Measurements from ENCODE around the gene PLAC8L1. TPM values are rescaled to one million over a fixed set of nuclear protein-coding genes. Genes with fewer than 3 reads are reported as not detected.
A peak's percentile ranks its signal among the peaks of the same experiment; 100 is the strongest.

The PLAC8L1 gene
- total RNA-seq, 1 donor from 2014 or later = not detected

DNA sequence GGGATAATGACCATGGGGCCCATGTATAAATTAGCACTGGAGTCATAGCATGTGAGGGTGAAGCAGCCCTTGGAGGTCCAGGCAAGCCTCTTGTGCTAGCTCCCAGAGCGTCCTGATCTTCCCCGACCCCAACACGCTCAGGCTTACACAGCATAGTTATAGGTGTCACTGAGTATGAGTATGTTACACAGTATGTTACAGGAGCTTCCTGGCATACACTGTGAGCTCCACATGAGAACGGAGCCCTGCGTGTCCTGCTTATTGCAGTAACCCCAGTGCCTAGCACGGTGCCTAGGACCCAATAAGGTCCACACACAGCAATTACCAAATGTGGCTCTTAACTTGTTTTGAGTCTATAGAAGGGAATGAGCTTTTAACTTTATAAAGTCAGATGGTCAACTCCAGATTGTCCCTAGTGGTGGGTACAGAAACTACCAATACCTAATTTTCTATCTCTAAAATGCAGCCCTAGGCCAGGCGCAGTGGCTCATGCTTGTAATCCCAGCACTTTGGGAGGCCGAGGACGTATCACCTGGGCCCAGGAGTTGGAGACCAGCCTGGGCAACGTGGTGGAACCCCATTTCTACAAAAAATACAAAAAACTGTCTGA, 64.1 kb downstream of the PLAC8L1 start:
- Histone ChIP-seq H3K9me3 (no peaks in the 10 kb centered on the region), H3K27me3 (no peaks in the 10 kb centered on the region), H3K27ac (no peak overlapping the region), H3K4me1 (peaks cover 15% of the 10 kb centered on the region), H3K36me3 (no peaks in the 10 kb centered on the region), H3K4me3 (no peak overlapping the region)
- no peak for DNase-seq (ENCODE audit: extremely low spot score in 2 of 2)
- intact Hi-C loops (cut with DNase I) = no loop called here
- TF ChIP-seq, protein P1, sequence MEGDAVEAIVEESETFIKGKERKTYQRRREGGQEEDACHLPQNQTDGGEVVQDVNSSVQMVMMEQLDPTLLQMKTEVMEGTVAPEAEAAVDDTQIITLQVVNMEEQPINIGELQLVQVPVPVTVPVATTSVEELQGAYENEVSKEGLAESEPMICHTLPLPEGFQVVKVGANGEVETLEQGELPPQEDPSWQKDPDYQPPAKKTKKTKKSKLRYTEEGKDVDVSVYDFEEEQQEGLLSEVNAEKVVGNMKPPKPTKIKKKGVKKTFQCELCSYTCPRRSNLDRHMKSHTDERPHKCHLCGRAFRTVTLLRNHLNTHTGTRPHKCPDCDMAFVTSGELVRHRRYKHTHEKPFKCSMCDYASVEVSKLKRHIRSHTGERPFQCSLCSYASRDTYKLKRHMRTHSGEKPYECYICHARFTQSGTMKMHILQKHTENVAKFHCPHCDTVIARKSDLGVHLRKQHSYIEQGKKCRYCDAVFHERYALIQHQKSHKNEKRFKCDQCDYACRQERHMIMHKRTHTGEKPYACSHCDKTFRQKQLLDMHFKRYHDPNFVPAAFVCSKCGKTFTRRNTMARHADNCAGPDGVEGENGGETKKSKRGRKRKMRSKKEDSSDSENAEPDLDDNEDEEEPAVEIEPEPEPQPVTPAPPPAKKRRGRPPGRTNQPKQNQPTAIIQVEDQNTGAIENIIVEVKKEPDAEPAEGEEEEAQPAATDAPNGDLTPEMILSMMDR (IDR thresholded peaks at IDR 0.05) = peak in 1 of 3 experiments; percentile 20
- TF ChIP-seq POLR2A (IDR thresholded peaks at IDR 0.05) = no peak

DNA sequence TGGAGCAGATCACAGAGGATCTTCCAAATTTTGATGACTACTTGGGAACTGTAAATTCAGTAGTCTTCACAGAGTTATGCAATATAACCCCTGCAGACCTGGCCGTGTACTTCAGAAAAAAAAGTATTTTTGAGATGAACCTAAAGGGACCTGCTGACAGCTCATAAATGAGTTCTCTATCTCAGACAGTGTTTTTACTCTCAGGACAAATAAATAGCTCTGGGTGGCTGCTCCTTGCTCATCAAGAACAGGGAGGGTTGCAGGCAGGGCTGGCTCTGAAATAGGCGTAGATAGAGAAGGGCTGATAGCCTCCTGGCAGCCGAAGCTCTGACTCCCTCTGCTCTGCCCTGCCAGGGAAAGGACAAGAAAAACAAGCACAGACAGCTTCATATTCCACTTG, 64.8 kb downstream of the PLAC8L1 start:
- peaks cover 15% of the 10 kb centered on the region for H3K4me1 ChIP-seq
- no peak overlapping the region for H3K4me3 ChIP-seq
- H3K36me3 ChIP-seq = no peaks in the 10 kb centered on the region
- DNase-seq (ENCODE audit: extremely low spot score in 2 of 2) = no peak
- no peak overlapping the region for H3K27ac ChIP-seq
- TF ChIP-seq, protein P1 (IDR thresholded peaks at IDR 0.05) = no peak
- no peak for TF ChIP-seq POLR2AphosphoS5 (IDR thresholded peaks at IDR 0.05; ENCODE audit: insufficient read depth in 1 of 2, low read depth in 1 of 2)
- TF ChIP-seq POLR2A (IDR thresholded peaks at IDR 0.05) = no peak
- intact Hi-C loops (cut with DNase I) = no loop called here
- no peaks in the 10 kb centered on the region for H3K9me3 ChIP-seq
- no peaks in the 10 kb centered on the region for H3K27me3 ChIP-seq

DNA sequence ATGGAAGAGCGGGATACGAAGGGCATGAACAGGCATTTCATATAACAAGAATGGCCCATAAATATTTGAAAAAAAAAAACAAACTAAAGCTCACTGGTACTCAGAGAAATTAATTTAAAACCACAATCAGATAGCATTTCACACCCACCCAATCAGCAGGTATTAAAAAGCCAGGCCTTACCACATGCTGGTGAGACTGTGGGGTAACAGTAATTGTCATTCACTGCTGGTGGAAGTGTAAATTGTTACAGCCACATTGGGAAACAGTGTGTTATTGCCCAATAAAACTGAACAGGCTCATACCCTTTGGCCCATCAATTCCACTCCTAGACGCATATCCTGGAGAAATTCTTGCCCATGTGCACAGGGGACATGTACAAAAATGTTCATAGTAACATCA, 66.0 kb downstream of the PLAC8L1 start:
- Histone ChIP-seq H3K27ac (no peak overlapping the region), H3K9me3 (no peaks in the 10 kb centered on the region), H3K4me1 (peaks cover 15% of the 10 kb centered on the region), H3K27me3 (no peaks in the 10 kb centered on the region), H3K36me3 (no peaks in the 10 kb centered on the region), H3K4me3 (no peak overlapping the region)
- intact Hi-C loops (cut with DNase I) = no loop called here
- TF ChIP-seq, protein P1 (IDR thresholded peaks at IDR 0.05) = no peak
- TF ChIP-seq POLR2A (IDR thresholded peaks at IDR 0.05) = no peak
- TF ChIP-seq POLR2AphosphoS5 (IDR thresholded peaks at IDR 0.05; ENCODE audit: insufficient read depth in 1 of 2, low read depth in 1 of 2) = no peak
- DNase-seq (ENCODE audit: extremely low spot score in 2 of 2) = no peak

DNA sequence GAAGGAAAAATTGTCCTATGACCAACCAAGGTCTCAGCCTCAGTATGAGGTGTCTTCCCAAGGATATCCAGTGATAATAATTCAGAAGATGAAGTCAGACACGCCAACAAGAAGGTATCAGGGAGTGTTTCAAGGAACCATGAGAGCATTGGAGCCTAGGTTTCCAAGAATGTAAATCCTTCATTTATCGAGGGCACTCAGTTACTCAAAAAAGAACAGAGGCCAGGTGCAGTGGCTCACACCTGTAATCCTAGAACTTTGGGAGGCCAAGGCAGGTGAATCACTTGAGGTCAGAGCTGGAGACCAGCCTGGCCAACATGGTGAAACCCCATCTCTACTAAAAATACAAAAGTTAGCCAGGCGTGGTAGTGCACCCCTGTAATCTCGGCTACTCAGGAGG, 70.8 kb downstream of the PLAC8L1 start:
- no peak for DNase-seq (ENCODE audit: extremely low spot score in 2 of 2)
- Histone ChIP-seq H3K4me3 (no peak overlapping the region), H3K4me1 (no peaks in the 10 kb centered on the region), H3K27ac (no peak overlapping the region), H3K36me3 (no peaks in the 10 kb centered on the region), H3K27me3 (no peaks in the 10 kb centered on the region), H3K9me3 (no peaks in the 10 kb centered on the region)
- no peak for TF ChIP-seq POLR2A (IDR thresholded peaks at IDR 0.05)
- TF ChIP-seq, protein P1 (IDR thresholded peaks at IDR 0.05) = no peak
- no peak for TF ChIP-seq POLR2AphosphoS5 (IDR thresholded peaks at IDR 0.05; ENCODE audit: insufficient read depth in 1 of 2, low read depth in 1 of 2)
- intact Hi-C loops (cut with DNase I) = no loop called here

Small RNA genes within 50 kb of the gene (small RNA-seq; reads per million reads assigned to genes)
- not detected for gene AC091959.1

Other genes starting within 250 kb of the PLAC8L1 start
- not detected for gene GRXCR2, start 232.6 kb downstream of the PLAC8L1 start, total RNA-seq
- gene SH3RF2, start 169.0 kb downstream of the PLAC8L1 start, total RNA-seq = 48.4 TPM
- gene LARS1, start 77.1 kb upstream of the PLAC8L1 start, total RNA-seq = 64.8 TPM
- 32.4 TPM for gene RBM27, start 98.0 kb upstream of the PLAC8L1 start, total RNA-seq
- not detected for gene POU4F3, start 233.3 kb upstream of the PLAC8L1 start, total RNA-seq